SU-DHL-6 (cell line): ENCODE results near the gene UPB1.

Experiments used
- CTCF ChIP-seq: fragments of 200-600 bp; sonication (generic); IDR thresholded peaks from one replicate; pipeline ENCODE4 v1.5.1; 2017; ENCODE audit warnings: antibody characterized with exemption, mild to moderate bottlenecking, low read length, moderate library complexity; ENCODE audit not compliant: insufficient read depth, poor library complexity, severe bottlenecking
- EZH2phosphoT487 ChIP-seq: fragments of 200-600 bp; sonication (generic), shearing (Covaris generic); conservative IDR thresholded peaks from 2 replicates; pipeline ENCODE4 v1.6.1; 2018; ENCODE audit warnings: mild to moderate bottlenecking, antibody characterized with exemption, low read length, moderate library complexity, mixed read lengths

- no peak for TF ChIP-seq CTCF
- no peak for TF ChIP-seq EZH2phosphoT487
Observed at GRCh38 chr22:24482998-24483397, 12.1 kb upstream of the UPB1 start.
